SK-N-SH treated with all-trans-retinoic acid at 6 μM for 48 hours (cell line): ENCODE data around the gene IGDCC3.

ENCODE experiments used
- ARNTL ChIP-seq: fragments of 450-650 bp; formaldehyde crosslinking; IDR thresholded peaks from 2 replicates; pipeline ENCODE4 v1.5.0; 2020; ENCODE audit warnings: low read depth, mild to moderate bottlenecking, moderate library complexity, borderline replicate concordance
- CREB5 ChIP-seq: fragments of 250-450 bp; sonication (Bioruptor Pico); IDR thresholded peaks from 2 replicates; pipeline ENCODE4 v1.5.1; 2020; ENCODE audit warnings: low read depth, mild to moderate bottlenecking, moderate library complexity
- CSDC2 ChIP-seq: fragments of 250-450 bp; sonication (Bioruptor Pico); IDR thresholded peaks from 2 replicates; pipeline ENCODE4 v1.5.0; 2020; ENCODE audit warnings: mild to moderate bottlenecking, moderate library complexity
- OSR1 ChIP-seq: fragments of 250-450 bp; sonication (Bioruptor Pico); IDR thresholded peaks from 2 replicates; pipeline ENCODE4 v1.8.0; 2022; ENCODE audit warnings: moderate library complexity, mild to moderate bottlenecking, inconsistent platforms
- PATZ1 ChIP-seq: fragments of 250-450 bp; sonication (Bioruptor Pico); IDR thresholded peaks from 2 replicates; pipeline ENCODE4 v1.8.0; 2020; ENCODE audit warnings: mild to moderate bottlenecking, moderate library complexity, borderline replicate concordance
- RARB ChIP-seq: fragments of 250-450 bp; sonication (Bioruptor Pico); IDR thresholded peaks from 2 replicates; pipeline ENCODE4 v1.8.0; 2021; ENCODE audit warnings: mild to moderate bottlenecking, moderate library complexity

GRCh38 chr15:65373163-65373651, 4.6 kb downstream of the IGDCC3 start:
- no peak for TF ChIP-seq ARNTL (CRISPR knock-in tag)
- TF ChIP-seq CSDC2 (CRISPR knock-in tag): no peak
- TF ChIP-seq OSR1 (CRISPR knock-in tag): no peak
- TF ChIP-seq RARB (CRISPR knock-in tag): no peak
- TF ChIP-seq PATZ1: no peak
- TF ChIP-seq CREB5: no peak
